Measurements from ENCODE around the gene SLC6A6. TPM values are rescaled to one million over a fixed set of nuclear protein-coding genes. Genes with fewer than 3 reads are reported as not detected.

The SLC6A6 gene
- total and polyA plus RNA-seq, 10 of the 15 experiments (the other 5 are each of a cell fraction or from before 2014, with no cell fraction given): 5.6 to 47.0 (median 20.2) TPM

DNA sequence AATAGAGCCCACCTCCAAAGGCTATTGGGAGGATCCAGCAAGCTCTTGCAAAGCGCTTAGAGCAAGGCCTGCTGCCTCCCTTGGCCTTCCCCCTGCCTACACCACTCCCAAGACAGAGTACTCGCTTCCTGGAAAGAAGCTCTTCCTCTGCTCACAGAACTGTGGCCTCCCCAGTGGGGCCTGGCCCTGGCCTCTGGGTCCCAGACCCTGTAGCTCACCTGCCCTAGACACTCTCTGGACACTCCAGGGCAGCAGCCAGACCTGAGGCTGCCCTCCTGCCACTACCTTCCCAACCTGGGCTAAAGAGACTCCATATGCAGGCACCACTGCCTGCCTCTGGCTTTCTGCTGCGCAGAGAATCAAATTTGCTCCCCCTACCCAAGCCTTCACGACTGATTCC, 87.8 kb downstream of the SLC6A6 start:
- intact Hi-C loops (cut with micrococcal nuclease; ENCODE audit: unreplicated experiment) (no loop called here), in situ Hi-C loops (cut with MboI) (no loop called here)
- no peak for FAIRE-seq
- Histone ChIP-seq H3K79me2 (ENCODE audit: control insufficient read depth, insufficient read depth, low read length) (no peaks in the 10 kb centered on the region), H3K27me3 (replicated peaks in 1 of 2; ENCODE audit: control insufficient read depth in 2 of 2, insufficient read depth in 2 of 2, low read length in 1 of 2) (no peaks in the 10 kb centered on the region), H3K9ac (ENCODE audit: control insufficient read depth, insufficient read depth, low read length) (no peak overlapping the region), H3K4me2 (ENCODE audit: control insufficient read depth, insufficient read depth) (no peak overlapping the region), H3K4me1 (ENCODE audit: control insufficient read depth, insufficient read depth, low read length) (peaks cover 10% of the 10 kb centered on the region), H3K4me3 (no peak overlapping the region), H3K27ac (ENCODE audit: control insufficient read depth, insufficient read depth) (no peak overlapping the region), H4K20me1 (ENCODE audit: control insufficient read depth, insufficient read depth) (no peaks in the 10 kb centered on the region), H2AFZ (ENCODE audit: control insufficient read depth, low read depth, low read length) (no peak overlapping the region), H3K36me3 (ENCODE audit: control insufficient read depth in 2 of 2, insufficient read depth in 2 of 2, low read length in 1 of 2) (peaks cover 0 to 8% of the 10 kb centered on the region in 2 experiments), H3K9me3 (replicated peaks; ENCODE audit: control insufficient read depth, insufficient read depth, low read length) (no peaks in the 10 kb centered on the region)
- 73% methylated on average over 4 of the region's 4 CpGs for WGBS (ENCODE audit: insufficient coverage, insufficient replicate concordance, low lambda C conversion rate, missing lambda C conversion rate)
- CTCF ChIA-PET: no interaction called here
- TF ChIP-seq HCFC1 (IDR thresholded peaks at IDR 0.05; ENCODE audit: low read length) (no peak), MYB (IDR thresholded peaks at IDR 0.05; ENCODE audit: borderline replicate concordance, low read depth, low read length) (no peak), IKZF1 (conservative IDR thresholded peaks at IDR 0.05) (no peak), ZNF207 (IDR thresholded peaks at IDR 0.05; ENCODE audit: borderline replicate concordance) (no peak), ETV6 (conservative IDR thresholded peaks at IDR 0.05 in 1 of 2, IDR thresholded peaks at IDR 0.05 in 1 of 2; ENCODE audit: borderline replicate concordance in 1 of 2, low read depth in 1 of 2) (no peak), IRF4 (IDR thresholded peaks at IDR 0.05; ENCODE audit: low read depth, low read length) (no peak), NR2C1 (IDR thresholded peaks at IDR 0.05) (no peak), ASH2L (IDR thresholded peaks at IDR 0.05; ENCODE audit: borderline replicate concordance, low read depth) (no peak), GABPA (IDR thresholded peaks at IDR 0.05; ENCODE audit: low read depth) (no peak), PML (IDR thresholded peaks at IDR 0.05; ENCODE audit: low read length) (no peak), ZNF384 (IDR thresholded peaks at IDR 0.05; ENCODE audit: borderline replicate concordance, low read depth, low read length) (no peak), MEF2A (IDR thresholded peaks at IDR 0.05; ENCODE audit: insufficient read depth, low read depth, low read length) (no peak)
- TF ChIP-seq, protein P1, sequence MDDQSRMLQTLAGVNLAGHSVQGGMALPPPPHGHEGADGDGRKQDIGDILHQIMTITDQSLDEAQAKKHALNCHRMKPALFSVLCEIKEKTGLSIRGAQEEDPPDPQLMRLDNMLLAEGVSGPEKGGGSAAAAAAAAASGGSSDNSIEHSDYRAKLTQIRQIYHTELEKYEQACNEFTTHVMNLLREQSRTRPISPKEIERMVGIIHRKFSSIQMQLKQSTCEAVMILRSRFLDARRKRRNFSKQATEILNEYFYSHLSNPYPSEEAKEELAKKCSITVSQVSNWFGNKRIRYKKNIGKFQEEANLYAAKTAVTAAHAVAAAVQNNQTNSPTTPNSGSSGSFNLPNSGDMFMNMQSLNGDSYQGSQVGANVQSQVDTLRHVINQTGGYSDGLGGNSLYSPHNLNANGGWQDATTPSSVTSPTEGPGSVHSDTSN (IDR thresholded peaks at IDR 0.05; ENCODE audit: insufficient replicate concordance, low read depth, low read length): no peak
- TF ChIP-seq, protein P2, sequence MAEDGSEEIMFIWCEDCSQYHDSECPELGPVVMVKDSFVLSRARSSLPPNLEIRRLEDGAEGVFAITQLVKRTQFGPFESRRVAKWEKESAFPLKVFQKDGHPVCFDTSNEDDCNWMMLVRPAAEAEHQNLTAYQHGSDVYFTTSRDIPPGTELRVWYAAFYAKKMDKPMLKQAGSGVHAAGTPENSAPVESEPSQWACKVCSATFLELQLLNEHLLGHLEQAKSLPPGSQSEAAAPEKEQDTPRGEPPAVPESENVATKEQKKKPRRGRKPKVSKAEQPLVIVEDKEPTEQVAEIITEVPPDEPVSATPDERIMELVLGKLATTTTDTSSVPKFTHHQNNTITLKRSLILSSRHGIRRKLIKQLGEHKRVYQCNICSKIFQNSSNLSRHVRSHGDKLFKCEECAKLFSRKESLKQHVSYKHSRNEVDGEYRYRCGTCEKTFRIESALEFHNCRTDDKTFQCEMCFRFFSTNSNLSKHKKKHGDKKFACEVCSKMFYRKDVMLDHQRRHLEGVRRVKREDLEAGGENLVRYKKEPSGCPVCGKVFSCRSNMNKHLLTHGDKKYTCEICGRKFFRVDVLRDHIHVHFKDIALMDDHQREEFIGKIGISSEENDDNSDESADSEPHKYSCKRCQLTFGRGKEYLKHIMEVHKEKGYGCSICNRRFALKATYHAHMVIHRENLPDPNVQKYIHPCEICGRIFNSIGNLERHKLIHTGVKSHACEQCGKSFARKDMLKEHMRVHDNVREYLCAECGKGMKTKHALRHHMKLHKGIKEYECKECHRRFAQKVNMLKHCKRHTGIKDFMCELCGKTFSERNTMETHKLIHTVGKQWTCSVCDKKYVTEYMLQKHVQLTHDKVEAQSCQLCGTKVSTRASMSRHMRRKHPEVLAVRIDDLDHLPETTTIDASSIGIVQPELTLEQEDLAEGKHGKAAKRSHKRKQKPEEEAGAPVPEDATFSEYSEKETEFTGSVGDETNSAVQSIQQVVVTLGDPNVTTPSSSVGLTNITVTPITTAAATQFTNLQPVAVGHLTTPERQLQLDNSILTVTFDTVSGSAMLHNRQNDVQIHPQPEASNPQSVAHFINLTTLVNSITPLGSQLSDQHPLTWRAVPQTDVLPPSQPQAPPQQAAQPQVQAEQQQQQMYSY (CRISPR knock-in tag; IDR thresholded peaks at IDR 0.05): no peak
- TF ChIP-seq, protein P3, sequence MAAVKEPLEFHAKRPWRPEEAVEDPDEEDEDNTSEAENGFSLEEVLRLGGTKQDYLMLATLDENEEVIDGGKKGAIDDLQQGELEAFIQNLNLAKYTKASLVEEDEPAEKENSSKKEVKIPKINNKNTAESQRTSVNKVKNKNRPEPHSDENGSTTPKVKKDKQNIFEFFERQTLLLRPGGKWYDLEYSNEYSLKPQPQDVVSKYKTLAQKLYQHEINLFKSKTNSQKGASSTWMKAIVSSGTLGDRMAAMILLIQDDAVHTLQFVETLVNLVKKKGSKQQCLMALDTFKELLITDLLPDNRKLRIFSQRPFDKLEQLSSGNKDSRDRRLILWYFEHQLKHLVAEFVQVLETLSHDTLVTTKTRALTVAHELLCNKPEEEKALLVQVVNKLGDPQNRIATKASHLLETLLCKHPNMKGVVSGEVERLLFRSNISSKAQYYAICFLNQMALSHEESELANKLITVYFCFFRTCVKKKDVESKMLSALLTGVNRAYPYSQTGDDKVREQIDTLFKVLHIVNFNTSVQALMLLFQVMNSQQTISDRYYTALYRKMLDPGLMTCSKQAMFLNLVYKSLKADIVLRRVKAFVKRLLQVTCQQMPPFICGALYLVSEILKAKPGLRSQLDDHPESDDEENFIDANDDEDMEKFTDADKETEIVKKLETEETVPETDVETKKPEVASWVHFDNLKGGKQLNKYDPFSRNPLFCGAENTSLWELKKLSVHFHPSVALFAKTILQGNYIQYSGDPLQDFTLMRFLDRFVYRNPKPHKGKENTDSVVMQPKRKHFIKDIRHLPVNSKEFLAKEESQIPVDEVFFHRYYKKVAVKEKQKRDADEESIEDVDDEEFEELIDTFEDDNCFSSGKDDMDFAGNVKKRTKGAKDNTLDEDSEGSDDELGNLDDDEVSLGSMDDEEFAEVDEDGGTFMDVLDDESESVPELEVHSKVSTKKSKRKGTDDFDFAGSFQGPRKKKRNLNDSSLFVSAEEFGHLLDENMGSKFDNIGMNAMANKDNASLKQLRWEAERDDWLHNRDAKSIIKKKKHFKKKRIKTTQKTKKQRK (IDR thresholded peaks at IDR 0.05; ENCODE audit: low read depth, low read length): no peak
- POLR2A ChIA-PET: no interaction called here
- no peak for ATAC-seq
- no peak for DNase-seq (ENCODE audit: low read depth, low spot score)
- SMC1A ChIA-PET (ENCODE audit: uncharacterized antibody, unreplicated experiment): no interaction called here
- BruUV-seq (replicated peaks): no TSS peak
- RAD21 ChIA-PET (ENCODE audit: unreplicated experiment): interaction anchor here (0.5 kb wide), 1 partner anchor 196 kb away, joined by 3 read pairs; no protein-coding TSS in a partner anchor

All from GM12878 (cell line).